Gastroesophageal sphincter (tissue), 3 donors: Measurements from ENCODE around the gene GON7.

Experiments
- CTCF ChIP-seq, 4 experiments: fragments of 200-600 bp in 2 of 4; fragments of 450-650 bp in 2 of 4; sonication (generic) in 1 of 4; IDR thresholded peaks; one replicate each; pipeline ENCODE4 v1.5.1; 2017 to 2019; ENCODE audit warnings: antibody characterized with exemption in 4 of 4, mild to moderate bottlenecking in 2 of 4, moderate library complexity in 2 of 4
- POLR2A ChIP-seq, 2 donors: fragments of 450-650 bp; IDR thresholded peaks; one replicate each; pipeline ENCODE4 v1.6.1; 2017; ENCODE audit warnings: antibody characterized with exemption in 2 of 2, mild to moderate bottlenecking in 2 of 2, moderate library complexity in 1 of 2
- POLR2AphosphoS5 ChIP-seq: sonication (generic); formaldehyde crosslinking; IDR thresholded peaks from one replicate; pipeline ENCODE4 v1.6.1; 2017; ENCODE audit warnings: antibody characterized with exemption

GRCh38 chr14:93234798-93235197 is 27.9 kb upstream of the GON7 start:
- TF ChIP-seq POLR2A (IDR thresholded peaks at IDR 0.05) (no peak), CTCF (IDR thresholded peaks at IDR 0.05) (no peak), POLR2AphosphoS5 (no peak)
